Activated CD4-positive, alpha-beta T cell treated with anti-CD3 and anti-CD28 coated beads, Interleukin-2, Interleukin-6, amounts not matched to agents 100 ng/mL and 50 ng/mL, durations not matched to agents 16 hours and 8 hours (primary cell): Measurements from ENCODE around the gene UTF1.
"Not testable (repeated sequence)": the region's sequence is repeated elsewhere in the genome, so short reads cannot be mapped to it uniquely, and the experiment has no call there.

Source experiments
- DNase-seq: peaks from one replicate; pipeline ENCODE4 v3.0.0-alpha.2; 2020

UTF1 gene

GRCh38 chr10:133229265-133230043, 563 bp upstream of the UTF1 start:
- no peak for DNase-seq

GRCh38 chr10:133230387-133231195, 574 bp downstream of the UTF1 start:
- peak; percentile 14 for DNase-seq

- DNase-seq, result no peak
These were observed 1.4 kb downstream of the UTF1 start for GRCh38 chr10:133231244-133231945.

GRCh38 chr10:133231946-133232574, 2.0 kb downstream of the UTF1 start:
- no peak for DNase-seq

- DNase-seq, result not testable (repeated sequence)
These were observed 4.8 kb downstream of the UTF1 start for GRCh38 chr10:133234796-133235195.

GRCh38 chr10:133235265-133235855, 5.3 kb downstream of the UTF1 start:
- DNase-seq, result no peak

GRCh38 chr10:133235932-133236331, 5.9 kb downstream of the UTF1 start:
- DNase-seq, result no peak

GRCh38 chr10:133236401-133237240, 6.6 kb downstream of the UTF1 start:
- no peak for DNase-seq

GRCh38 chr10:133237241-133237587, 7.2 kb downstream of the UTF1 start:
- DNase-seq, result no peak

GRCh38 chr10:133237588-133238465, 7.8 kb downstream of the UTF1 start, which contains the start of gene VENTX:
Gene VENTX, plus strand, starts transcription at chr10:133237855. Its CDS starts 60 bp downstream, at chr10:133237915.
- no peak for DNase-seq

GRCh38 chr10:133238466-133238804, 8.4 kb downstream of the UTF1 start:
- DNase-seq, result no peak

- DNase-seq, result no peak
These were observed 10.0 kb downstream of the UTF1 start for GRCh38 chr10:133239990-133240389.

GRCh38 chr10:133241501-133242205, 11.6 kb downstream of the UTF1 start:
- DNase-seq, result no peak

GRCh38 chr10:133242611-133243356, 12.8 kb downstream of the UTF1 start:
- DNase-seq, result no peak

- DNase-seq, result no peak
These were observed 13.6 kb downstream of the UTF1 start for GRCh38 chr10:133243593-133243992.

GRCh38 chr10:133245439-133246235, 15.6 kb downstream of the UTF1 start:
- no peak for DNase-seq

GRCh38 chr10:133246236-133246626, 16.2 kb downstream of the UTF1 start:
- DNase-seq, result no peak

- no peak for DNase-seq
These were observed 17.8 kb downstream of the UTF1 start for GRCh38 chr10:133247681-133248333.
